ENCODE measurements around the gene TMEM220. TPM values are rescaled to one million over a fixed set of nuclear protein-coding genes. Genes with fewer than 3 reads are reported as not detected.
"Not testable (repeated sequence)": the region's sequence is repeated elsewhere in the genome, so short reads cannot be mapped to it uniquely, and the experiment has no call there.

Gene TMEM220
- total RNA-seq, 2 donors from 2014 or later: 10.5 to 26.1 TPM

GRCh38 chr17:10737168-10737622 is 7.4 kb upstream of the TMEM220 start:
- intact Hi-C loops (cut with DNase I, micrococcal nuclease): loop anchor here in 1 of 2 donors (5.0 kb wide), 1 partner anchor 110 kb away; no protein-coding TSS in a partner anchor
- peak; percentile 89 for ATAC-seq
- DNase-seq: peak; percentile 75 to 93

GRCh38 chr17:10735821-10736220 is 6.0 kb upstream of the TMEM220 start:
- intact Hi-C loops (cut with DNase I, micrococcal nuclease): loop anchor here in 1 of 2 donors (5.0 kb wide), 1 partner anchor 111 kb away; no protein-coding TSS in a partner anchor
- ATAC-seq: no peak
- peak in 1 of 2 donors; percentile 19 for DNase-seq

- ATAC-seq (no peak), DNase-seq (no peak)
- intact Hi-C loops (cut with DNase I, micrococcal nuclease): loop anchor here in 1 of 2 donors (5.0 kb wide), 1 partner anchor 112 kb away; no protein-coding TSS in a partner anchor
Observed at GRCh38 chr17:10735251-10735650, 5.4 kb upstream of the TMEM220 start.

- ATAC-seq (peak; percentile 40), DNase-seq (peak; percentile 38 to 54)
- intact Hi-C loops (cut with DNase I, micrococcal nuclease): no loop called here
Observed at GRCh38 chr17:10733666-10734065, 3.8 kb upstream of the TMEM220 start.

- intact Hi-C loops (cut with DNase I, micrococcal nuclease); DNase-seq; ATAC-seq: not testable (repeated sequence)
Observed at GRCh38 chr17:10732121-10732520, 2.3 kb upstream of the TMEM220 start.

- DNase-seq (no peak), ATAC-seq (no peak)
- intact Hi-C loops (cut with DNase I, micrococcal nuclease): no loop called here
Observed at GRCh38 chr17:10731408-10731879, 1.6 kb upstream of the TMEM220 start.

GRCh38 chr17:10730247-10730646 is 424 bp upstream of the TMEM220 start:
- peak; percentile 28 for ATAC-seq
- DNase-seq; intact Hi-C loops (cut with DNase I, micrococcal nuclease): not testable (repeated sequence)

- intact Hi-C loops (cut with DNase I, micrococcal nuclease): no loop called here
- ATAC-seq: no peak
- DNase-seq: no peak
Observed at GRCh38 chr17:10728331-10728892, 1.4 kb downstream of the TMEM220 start.

GRCh38 chr17:10727192-10727591 is 2.6 kb downstream of the TMEM220 start:
- ATAC-seq (no peak), DNase-seq (no peak)
- intact Hi-C loops (cut with DNase I, micrococcal nuclease): no loop called here

GRCh38 chr17:10726196-10726595 is 3.6 kb downstream of the TMEM220 start:
- ATAC-seq: no peak
- intact Hi-C loops (cut with DNase I, micrococcal nuclease): no loop called here

GRCh38 chr17:10725262-10725661 is 4.6 kb downstream of the TMEM220 start:
- intact Hi-C loops (cut with DNase I, micrococcal nuclease): no loop called here
- no peak for DNase-seq
- ATAC-seq: no peak

More at GRCh38 chr17:10726196-10726595, 3.6 kb downstream of the TMEM220 start:
- no peak for DNase-seq

GRCh38 chr17:10724546-10725195 is 5.2 kb downstream of the TMEM220 start:
- intact Hi-C loops (cut with DNase I, micrococcal nuclease): no loop called here
- DNase-seq: peak; percentile 76 to 78
- ATAC-seq: peak; percentile 94

- ATAC-seq (no peak), DNase-seq (no peak)
- intact Hi-C loops (cut with DNase I, micrococcal nuclease): no loop called here
Observed at GRCh38 chr17:10718547-10718946, 11.3 kb downstream of the TMEM220 start.

GRCh38 chr17:10716218-10716617 is 13.6 kb downstream of the TMEM220 start:
- no peak for ATAC-seq
- intact Hi-C loops (cut with DNase I, micrococcal nuclease): no loop called here

GRCh38 chr17:10713318-10713717 is 16.5 kb downstream of the TMEM220 start:
- ATAC-seq: no peak
- intact Hi-C loops (cut with DNase I, micrococcal nuclease): no loop called here
- no peak for DNase-seq

More at GRCh38 chr17:10716218-10716617, 13.6 kb downstream of the TMEM220 start:
- no peak for DNase-seq

- DNase-seq (no peak), ATAC-seq (no peak)
- intact Hi-C loops (cut with DNase I, micrococcal nuclease): no loop called here
Observed at GRCh38 chr17:10705727-10706126, 24.1 kb downstream of the TMEM220 start.

- DNase-seq (no peak), ATAC-seq (no peak)
- intact Hi-C loops (cut with DNase I, micrococcal nuclease): no loop called here
Observed at GRCh38 chr17:10702574-10702973, 27.2 kb downstream of the TMEM220 start.

- no peak for ATAC-seq
- intact Hi-C loops (cut with DNase I, micrococcal nuclease): no loop called here
- no peak for DNase-seq
Observed at GRCh38 chr17:10699856-10700255, 30.0 kb downstream of the TMEM220 start.

- DNase-seq: no peak
- no peak for ATAC-seq
Observed at GRCh38 chr17:10698096-10698818, 31.6 kb downstream of the TMEM220 start.

More at GRCh38 chr17:10698096-10698818, 31.6 kb downstream of the TMEM220 start:
- intact Hi-C loops (cut with DNase I, micrococcal nuclease): no loop called here

Data from left colon (tissue), 2 donors.